ENCODE measurements around the gene THBS1. TPM values are rescaled to one million over a fixed set of nuclear protein-coding genes. Genes with fewer than 3 reads are reported as not detected.

The THBS1 gene
- polyA plus RNA-seq (ENCODE audit: insufficient read length in 4 of 4): 100 to 1,000 TPM; 163 to 176 (median 173) TPM

GRCh38 chr15:39580485-39581241 is at the start of gene THBS1:
Gene THBS1, plus strand, starts transcription at chr15:39581079. Its CDS starts 779 bp downstream, at chr15:39581858.
- peak; percentile 69 to 82 (median 76) for DNase-seq (ENCODE audit: low read depth in 4 of 4, low spot score in 3 of 4)

- DNase-seq (ENCODE audit: low read depth in 4 of 4, low spot score in 3 of 4): no peak
These were observed 45.9 kb upstream of the THBS1 start for GRCh38 chr15:39534996-39535395.

GRCh38 chr15:39535466-39535865 is 45.4 kb upstream of the THBS1 start:
- DNase-seq (ENCODE audit: low read depth in 4 of 4, low spot score in 3 of 4): no peak

- DNase-seq (ENCODE audit: low read depth in 4 of 4, low spot score in 3 of 4): no peak
These were observed 41.9 kb upstream of the THBS1 start for GRCh38 chr15:39538936-39539335.

- DNase-seq (ENCODE audit: low read depth in 4 of 4, low spot score in 3 of 4): no peak
These were observed 41.4 kb upstream of the THBS1 start for GRCh38 chr15:39539466-39539865.

GRCh38 chr15:39539973-39540558 is 40.8 kb upstream of the THBS1 start:
- DNase-seq (ENCODE audit: low read depth in 4 of 4, low spot score in 3 of 4): no peak

GRCh38 chr15:39542385-39543065 is 38.4 kb upstream of the THBS1 start:
- no peak for DNase-seq (ENCODE audit: low read depth in 4 of 4, low spot score in 3 of 4)

- no peak for DNase-seq (ENCODE audit: low read depth in 4 of 4, low spot score in 3 of 4)
These were observed 37.2 kb upstream of the THBS1 start for GRCh38 chr15:39543651-39544050.

GRCh38 chr15:39546842-39547241 is 34.0 kb upstream of the THBS1 start:
- DNase-seq (ENCODE audit: low read depth in 4 of 4, low spot score in 3 of 4): no peak

GRCh38 chr15:39548561-39548960 is 32.3 kb upstream of the THBS1 start:
- no peak for DNase-seq (ENCODE audit: low read depth in 4 of 4, low spot score in 3 of 4)

- DNase-seq (ENCODE audit: low read depth in 4 of 4, low spot score in 3 of 4): no peak
These were observed 31.0 kb upstream of the THBS1 start for GRCh38 chr15:39549912-39550311.

- DNase-seq (ENCODE audit: low read depth in 4 of 4, low spot score in 3 of 4): no peak
These were observed 29.4 kb upstream of the THBS1 start for GRCh38 chr15:39551476-39551875.

- no peak for DNase-seq (ENCODE audit: low read depth in 4 of 4, low spot score in 3 of 4)
These were observed 28.3 kb upstream of the THBS1 start for GRCh38 chr15:39552556-39552955.

- no peak for DNase-seq (ENCODE audit: low read depth in 4 of 4, low spot score in 3 of 4)
These were observed 26.8 kb upstream of the THBS1 start for GRCh38 chr15:39553947-39554693.

- no peak for DNase-seq (ENCODE audit: low read depth in 4 of 4, low spot score in 3 of 4)
These were observed 26.0 kb upstream of the THBS1 start for GRCh38 chr15:39554746-39555387.

GRCh38 chr15:39555885-39556284 is 25.0 kb upstream of the THBS1 start:
- DNase-seq (ENCODE audit: low read depth in 4 of 4, low spot score in 3 of 4): no peak

- no peak for DNase-seq (ENCODE audit: low read depth in 4 of 4, low spot score in 3 of 4)
These were observed 24.4 kb upstream of the THBS1 start for GRCh38 chr15:39556461-39556860.

- no peak for DNase-seq (ENCODE audit: low read depth in 4 of 4, low spot score in 3 of 4)
These were observed 22.5 kb upstream of the THBS1 start for GRCh38 chr15:39558421-39558820.

GRCh38 chr15:39564972-39565665 is 15.8 kb upstream of the THBS1 start:
- DNase-seq (ENCODE audit: low read depth in 4 of 4, low spot score in 3 of 4): no peak

- DNase-seq (ENCODE audit: low read depth in 4 of 4, low spot score in 3 of 4): no peak
These were observed 15.0 kb upstream of the THBS1 start for GRCh38 chr15:39565851-39566250.
